GM21528 (cell line): Measurements from ENCODE around the gene IRF7.
"Not testable (repeated sequence)": the region's sequence is repeated elsewhere in the genome, so short reads cannot be mapped to it uniquely, and the experiment has no call there.

ENCODE experiments used
- ATAC-seq: cut with Tn5 transposase; IDR thresholded peaks from one replicate; pipeline ENCODE4 v1.9.1; 2021; ENCODE audit warnings: mild to moderate bottlenecking, moderate library complexity; ENCODE audit not compliant: unreplicated experiment, low FRiP score

IRF7 gene

DNA sequence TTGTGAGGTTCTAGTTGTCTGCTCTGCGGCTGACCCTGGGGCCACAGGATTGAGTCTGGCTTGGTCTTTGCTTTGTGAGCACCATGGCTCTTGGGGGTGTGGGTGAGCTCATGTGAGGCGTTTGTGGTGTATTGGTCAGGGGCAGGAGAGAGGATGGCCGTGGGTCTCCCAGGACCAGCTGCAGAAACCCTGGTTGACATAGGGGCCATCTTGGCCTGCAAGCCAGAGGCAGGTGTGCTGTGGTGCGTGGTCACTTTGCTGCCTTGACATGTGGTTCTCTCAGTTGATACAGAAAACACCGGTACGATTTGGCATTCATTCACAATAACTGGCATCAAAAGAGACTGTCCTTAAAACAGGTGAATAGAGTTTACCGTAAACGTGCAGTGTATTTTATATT is 28.2 kb downstream of the IRF7 start:
- ATAC-seq = no peak

DNA sequence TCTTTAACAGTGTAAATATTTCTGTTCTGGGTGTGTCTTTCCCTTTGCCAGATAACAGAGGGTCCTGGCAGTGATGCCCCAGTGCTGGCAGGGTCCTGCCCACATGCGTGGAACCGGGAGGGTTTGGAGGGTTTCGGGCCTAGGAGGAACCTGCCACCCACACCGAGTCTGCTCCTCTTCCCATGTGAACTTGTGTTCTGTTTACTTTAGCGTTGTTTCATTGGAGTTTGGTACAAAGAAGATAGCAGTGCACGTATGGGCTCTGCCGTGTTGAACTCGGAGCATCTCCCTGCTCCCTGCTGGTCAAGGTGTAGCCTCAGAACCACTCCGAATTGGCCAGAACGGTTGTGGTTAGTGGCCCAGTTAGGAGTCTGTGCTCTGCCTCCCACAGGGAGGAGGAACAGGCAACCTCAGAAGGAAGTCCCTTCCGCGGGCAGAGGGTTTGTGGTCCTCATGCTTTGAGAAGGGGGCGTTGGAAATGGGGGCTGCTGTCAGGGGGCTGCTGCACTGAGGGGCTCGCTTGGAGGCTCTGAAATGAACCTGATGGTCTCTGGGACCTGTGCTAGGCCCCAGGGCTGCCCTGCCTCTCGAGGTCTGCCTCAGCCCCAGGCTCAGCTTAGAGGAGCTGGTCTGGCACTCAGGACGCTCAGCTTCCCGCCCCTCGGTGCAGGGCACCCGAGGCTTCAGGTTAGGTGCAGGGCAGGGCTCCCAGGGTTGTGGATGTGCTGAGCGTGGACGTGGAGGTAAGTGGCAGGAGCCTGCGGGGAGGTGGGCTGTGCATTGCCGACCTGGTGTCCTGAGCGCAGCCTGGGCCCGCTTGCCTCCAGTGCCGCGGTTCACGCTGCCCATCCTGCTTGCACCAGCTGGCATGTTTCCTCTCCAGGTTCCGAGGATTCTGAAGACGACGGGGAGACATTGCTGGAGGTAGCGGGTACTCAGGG is 29.1 kb downstream of the IRF7 start:
- ATAC-seq = no peak

DNA sequence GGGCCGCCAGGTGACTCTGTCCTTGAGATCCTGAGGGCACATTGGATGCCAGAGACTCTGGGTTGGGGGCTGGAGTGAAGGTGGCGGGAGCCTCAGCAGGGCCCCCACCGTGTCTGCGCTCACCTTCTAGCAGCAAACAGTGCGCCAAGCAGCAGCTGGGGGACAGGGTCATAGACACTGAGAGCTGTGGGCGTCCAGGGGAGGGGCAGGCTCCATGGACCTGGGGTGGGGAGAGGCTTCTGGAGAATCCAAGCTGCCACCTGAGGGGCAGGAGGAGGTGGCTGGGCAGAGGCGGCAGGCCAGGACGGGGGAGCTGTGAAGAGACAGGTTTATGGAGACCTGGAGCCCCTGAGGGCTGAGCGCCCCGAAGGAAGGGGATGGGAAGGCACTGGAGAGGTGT is 31.5 kb downstream of the IRF7 start:
- ATAC-seq = no peak

DNA sequence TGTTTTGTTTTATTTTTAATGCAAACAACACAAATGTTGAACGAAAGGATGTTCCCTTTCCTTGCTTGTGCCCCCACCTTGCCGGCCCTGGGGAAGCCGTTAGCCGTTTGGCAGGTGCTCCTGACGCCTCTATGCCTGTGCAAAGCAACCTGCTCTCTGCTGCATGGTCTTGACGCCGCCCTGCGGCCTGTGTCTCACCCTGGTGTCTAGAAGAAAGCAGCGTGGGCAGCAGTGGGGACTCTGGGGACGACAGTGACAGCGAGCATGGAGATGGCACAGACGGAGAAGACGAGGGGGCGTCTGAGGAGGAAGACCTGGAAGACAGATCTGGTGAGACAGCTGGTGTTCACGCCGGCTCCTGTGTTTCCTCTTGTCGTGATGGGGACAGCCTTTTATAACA is 34.0 kb downstream of the IRF7 start:
- ATAC-seq = no peak

DNA sequence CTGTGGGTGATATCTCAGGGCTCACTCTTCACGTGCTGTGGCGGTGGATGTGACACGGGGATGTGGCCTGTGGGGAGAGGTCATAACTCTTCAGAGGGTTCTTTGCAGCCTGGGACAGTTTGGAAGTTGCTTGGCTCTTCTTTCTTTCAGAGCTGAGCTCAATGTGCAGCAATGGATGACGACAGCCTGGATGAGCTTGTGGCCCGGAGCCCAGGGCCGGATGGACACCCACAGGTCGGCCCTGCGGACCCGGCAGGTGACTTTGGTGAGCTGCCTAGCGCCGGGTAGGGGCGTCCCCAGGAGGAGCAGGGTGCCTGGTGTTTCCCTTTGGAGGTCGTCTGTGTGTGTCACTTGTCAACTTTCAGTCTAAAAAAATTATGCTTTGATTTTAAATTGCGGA is 34.4 kb downstream of the IRF7 start:
- no peak for ATAC-seq

DNA sequence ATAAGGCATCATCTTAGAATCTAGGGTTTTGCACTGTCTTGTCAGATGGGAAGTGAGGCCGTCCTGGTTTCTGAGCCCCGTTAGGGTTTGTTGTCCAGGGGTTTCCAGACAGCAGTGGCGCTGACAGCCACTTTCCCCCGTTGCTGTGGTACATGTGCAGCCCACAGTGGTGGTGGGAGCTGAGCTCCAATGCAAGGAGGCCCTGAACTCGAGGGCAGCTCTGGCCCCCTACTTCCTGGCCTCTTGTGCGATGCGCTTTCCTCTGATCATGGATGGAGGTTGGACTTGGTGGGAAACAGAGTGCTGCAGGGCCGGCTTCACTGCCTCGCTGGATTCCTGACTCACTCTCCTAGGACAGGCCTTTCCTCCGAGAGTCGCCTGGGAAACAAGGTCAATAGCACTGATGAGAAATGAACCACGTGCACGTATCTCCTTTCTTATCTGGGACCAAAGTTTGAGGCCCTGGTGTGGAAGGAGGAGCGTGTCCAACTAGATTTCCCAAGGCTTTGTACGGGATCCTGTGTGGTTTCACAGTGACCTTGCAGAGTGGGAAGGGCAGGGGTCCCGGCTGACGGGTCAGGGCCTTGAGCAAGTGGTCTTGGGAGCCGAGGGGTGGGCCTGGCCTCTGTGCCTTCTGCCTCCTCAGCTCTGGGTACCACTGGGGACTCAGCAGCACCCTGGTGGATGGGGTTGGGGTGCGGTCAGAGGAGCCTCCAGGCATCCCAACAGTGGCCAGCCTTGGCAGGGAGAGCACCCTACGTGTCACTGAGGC is 35.7 kb downstream of the IRF7 start:
- ATAC-seq = no peak

DNA sequence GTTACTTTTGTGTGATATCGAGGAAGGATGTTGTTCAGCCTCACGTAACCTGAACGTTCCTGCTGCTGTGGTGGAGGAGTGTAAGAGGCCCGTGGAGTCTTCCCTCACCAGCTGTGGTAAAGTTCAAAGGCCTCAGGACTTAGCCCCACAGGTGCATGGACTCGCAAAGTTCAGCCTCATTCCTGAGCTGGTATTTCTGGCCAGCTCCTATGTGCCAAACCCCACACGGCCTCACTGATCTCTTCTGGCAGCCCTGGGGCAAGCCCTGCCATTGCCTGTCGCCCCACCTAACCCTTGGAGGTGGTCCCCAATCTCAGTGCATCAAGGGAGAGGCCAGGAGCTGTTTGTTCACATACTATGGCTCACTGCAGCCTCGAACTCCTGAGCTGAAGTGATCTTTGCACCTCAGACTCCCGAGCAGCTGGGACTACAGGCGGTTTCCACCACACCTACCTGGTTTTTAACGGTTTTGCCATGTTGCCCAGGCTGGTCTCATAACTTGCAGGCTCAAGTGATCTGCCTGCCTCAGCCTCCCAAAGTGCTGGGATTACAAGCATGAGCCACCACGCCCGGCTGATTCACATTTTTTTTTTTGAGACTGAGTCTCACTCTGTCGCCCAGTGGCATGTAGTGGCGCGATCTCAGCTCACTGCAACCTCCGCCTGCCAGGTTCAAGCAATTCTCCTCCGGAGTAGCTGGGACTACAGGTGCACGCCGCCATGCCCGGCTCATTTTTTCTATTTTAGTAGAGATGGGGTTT is 37.3 kb downstream of the IRF7 start:
- ATAC-seq = no peak

DNA sequence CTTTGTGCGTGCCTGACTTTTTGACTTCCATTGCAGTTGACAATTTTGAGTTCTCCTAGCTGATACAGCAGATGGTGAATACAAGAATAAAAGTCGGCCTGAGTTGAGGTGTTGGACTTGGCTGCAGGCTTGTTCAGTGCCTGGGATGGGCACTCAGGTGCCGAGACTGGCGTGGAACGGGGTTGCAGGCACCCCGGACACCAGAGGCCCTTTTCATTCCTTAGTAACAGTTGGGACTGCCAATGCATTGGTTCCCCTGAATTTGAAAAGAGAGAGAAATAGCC is 38.2 kb downstream of the IRF7 start:
- ATAC-seq = no peak

DNA sequence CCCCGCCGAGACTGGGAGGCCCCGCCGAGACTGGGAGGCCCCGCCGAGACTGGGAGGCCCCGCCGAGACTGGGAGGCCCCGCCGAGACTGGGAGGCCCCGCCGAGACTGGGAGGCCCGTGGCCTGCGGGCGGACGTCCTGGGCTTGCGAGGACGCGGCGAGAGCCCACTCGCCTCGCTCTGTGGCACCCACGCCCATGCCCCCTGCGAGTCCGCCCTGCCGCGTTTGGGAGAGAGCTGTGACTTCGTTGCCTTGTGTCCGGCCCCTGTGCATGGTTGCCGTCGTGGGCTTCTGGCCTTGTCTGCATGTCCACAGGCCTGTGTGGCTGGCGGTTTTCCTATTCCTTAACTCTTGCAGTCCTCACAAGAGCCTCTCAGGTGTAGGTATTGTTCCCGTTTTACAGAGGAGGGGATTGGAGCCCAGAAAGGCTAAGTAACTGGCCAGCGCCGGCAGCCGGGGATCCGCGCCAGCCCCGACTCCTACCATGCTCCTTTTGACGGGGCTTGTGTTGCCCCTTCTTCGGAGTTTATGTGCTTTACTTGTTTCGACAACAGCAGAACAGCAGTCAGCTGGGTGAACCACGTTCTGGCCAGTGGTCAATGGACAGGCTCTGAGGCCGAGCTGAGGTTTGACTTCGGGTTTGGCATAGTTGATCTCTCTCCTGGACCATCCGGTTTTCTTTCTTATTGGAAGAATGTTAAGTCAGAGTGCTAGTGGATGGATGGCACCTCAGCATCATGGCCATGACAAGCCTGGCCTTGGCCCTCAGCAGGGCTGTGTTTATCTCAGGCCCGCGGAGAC is 38.7 kb downstream of the IRF7 start:
- ATAC-seq = no peak

DNA sequence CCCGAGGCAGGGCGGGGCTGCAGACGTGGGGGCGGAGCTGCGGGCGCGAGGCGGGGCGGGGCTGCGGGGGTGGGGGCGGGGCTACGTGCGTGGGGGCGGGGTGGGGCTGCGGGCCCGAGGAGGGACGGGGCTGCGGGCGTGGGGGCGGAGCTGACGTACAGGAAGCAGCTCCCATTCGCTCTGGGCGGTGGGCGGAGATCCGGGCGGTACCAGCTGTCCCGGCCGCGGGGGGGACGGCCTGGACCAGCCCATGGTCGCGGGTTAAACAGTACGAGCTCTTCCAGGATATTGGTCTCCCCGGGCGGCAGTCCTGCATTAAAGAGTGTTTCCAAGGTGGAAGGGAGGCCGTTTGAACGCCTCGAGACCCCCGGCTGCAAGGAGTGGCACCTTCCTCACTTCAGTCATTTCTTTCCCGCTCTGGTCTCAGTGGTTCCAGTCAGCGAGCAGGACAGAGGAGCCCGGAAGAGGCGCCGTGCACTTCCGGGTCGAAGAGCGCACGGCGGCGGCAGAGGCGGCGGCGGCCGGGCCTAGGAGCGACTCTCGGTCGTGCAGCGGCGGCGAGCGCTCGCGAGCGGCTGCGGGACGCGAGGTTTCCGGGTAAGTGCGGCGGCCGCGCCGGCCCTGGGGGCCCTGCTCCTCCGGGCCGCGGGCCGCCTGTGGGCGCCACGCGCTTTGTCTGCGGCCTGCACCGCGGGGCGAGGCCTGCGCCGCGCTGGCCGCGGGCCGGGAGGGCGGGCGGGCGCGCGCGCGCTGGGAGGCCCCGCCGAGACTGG is 39.6 kb downstream of the IRF7 start, which contains the start of gene PHRF1:
TSS of gene PHRF1 (plus strand) at position 475 of the 773 bp plus-strand sequence. CDS start 5,043 bp downstream, outside the sequence.
- ATAC-seq = peak; percentile 81

DNA sequence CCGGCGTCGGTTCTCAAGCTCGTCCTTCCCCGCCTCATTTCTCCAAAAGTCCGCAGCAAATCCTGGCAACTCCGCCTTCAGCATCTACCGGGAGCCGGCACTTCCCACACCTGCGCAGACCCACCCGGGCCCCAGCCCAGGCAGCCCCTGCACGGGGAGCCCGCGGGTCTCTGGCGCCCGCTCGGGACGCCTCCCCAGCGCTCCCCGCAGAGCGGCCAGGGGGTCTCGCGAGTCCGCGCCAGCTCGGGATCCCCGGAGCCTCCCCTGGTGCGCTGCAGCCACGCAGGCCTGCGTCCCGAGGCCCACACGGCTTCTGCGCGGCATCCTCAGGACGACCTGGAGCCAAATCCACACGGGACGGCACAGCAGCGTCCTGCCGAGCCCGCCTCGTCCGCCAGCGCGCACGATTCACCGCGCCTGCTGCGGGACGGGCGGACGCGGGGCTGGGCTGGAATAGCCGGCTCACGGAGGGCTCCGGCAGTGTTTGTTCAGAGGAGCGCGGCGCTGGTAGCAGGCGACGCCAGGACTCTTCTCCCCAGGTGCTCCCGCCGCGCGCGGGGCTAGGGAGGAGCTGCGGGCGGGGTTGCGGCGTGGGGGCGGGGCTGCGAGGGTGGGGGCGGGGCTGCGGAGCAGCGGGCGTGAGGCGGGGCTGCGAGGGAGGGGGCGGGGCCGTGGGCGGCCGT is 40.3 kb downstream of the IRF7 start:
- peak; percentile 30 for ATAC-seq

DNA sequence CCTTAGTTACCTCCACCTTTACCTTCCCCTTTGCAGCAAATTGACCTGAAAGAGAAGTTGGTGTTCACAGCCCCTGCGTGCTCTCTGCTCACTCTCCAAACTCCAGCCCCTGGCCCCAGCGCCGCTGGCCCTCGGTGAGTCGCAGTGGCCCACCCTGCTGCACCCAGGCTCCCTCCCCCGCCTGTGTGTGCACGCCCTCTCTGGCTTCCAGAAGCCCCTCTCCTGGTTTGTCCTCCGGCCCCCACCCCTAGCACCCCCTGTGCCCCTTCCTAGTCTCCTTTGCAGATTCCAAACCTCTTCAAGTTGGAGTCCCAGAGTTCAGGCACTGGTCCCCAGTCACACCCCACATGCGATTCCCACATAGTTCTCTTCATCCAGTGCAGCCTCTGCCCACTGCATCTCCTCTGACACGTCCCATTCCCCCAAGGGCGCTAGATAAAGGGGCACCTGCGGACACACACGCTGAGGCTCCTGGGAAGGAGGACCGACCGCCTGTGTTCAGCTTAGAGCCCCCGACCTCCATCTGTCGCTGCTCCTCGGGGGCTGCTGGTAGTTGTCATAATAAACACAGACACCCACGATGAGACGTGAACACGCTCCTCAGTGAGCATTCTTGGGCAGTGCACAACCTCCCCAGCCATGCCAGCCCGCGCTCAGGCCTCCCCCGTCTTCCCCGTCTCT is 41.0 kb downstream of the IRF7 start:
- ATAC-seq = peak; percentile 2

DNA sequence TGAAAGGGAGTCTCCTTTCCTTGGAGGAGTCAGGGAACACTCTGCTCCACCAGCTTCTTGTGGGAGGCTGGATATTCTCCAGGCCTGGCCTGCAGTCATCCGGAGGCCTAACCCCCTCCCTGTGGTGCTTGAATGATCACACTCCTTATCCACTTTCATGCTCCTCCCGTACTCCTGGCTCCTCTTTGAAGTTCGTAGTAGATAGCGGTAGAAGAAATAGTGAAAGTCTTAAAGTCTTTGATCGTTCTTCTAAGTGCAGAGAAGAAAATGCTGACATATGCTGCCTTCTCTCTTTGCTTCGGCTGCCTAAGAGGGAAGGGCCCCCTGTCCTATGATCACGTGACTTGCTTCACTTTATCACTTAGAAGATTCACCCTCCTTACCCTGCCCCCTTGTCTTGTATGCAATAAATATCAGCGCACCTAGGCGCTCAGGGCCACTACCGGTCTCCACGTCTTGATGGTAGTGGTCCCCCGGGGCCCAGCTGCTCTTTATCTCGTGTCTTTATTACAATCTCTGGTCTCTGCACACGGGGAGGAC is 41.6 kb downstream of the IRF7 start:
- ATAC-seq = not testable (repeated sequence)

DNA sequence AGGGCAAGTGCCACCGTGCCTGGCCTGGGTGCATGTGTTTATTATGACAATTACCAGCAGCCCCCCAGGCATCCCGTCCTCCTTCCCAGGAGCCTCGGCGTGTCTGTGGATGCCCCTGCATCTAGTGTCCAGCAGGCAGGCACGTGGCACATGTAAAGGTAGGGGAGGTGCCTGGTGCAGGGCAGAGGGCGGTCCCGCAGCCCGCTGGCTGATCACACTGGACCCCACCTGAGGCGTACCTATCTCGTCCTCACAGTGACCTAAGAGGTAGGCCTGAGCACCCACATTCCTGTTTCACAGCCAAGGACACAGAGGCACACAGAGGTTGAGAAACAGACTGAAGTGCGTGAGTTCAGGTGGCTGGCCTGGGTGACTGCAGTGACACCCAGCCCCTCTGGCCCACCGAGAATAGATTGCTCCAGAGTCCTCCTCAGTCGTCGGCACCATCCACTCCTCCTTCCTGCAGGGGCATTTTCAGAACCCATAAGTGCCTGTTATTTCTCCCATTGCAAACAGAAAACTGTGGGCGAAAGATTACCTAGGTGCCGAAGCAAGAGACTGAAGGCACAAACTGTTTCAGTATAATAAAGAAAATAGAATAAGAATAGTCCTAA is 42.5 kb downstream of the IRF7 start:
- ATAC-seq = no peak

DNA sequence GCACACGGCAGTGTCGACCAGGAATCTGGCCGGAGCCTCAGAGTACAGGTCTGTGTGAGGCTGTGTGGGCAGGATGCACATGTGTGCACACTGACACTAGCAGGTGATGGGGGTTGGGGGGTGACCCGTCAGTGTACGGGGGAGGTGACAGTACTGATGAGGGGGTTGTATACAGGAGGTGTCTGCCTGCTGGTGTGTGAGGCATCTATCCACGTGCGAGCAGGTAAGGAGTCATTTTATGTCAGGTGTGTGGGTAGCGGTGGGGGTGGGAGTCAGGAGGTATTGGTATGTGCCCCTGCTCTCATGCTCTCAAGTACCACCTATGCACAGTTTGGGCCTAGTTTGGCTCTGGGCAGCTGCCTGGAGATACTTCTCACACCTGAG is 44.0 kb downstream of the IRF7 start:
- ATAC-seq = no peak

DNA sequence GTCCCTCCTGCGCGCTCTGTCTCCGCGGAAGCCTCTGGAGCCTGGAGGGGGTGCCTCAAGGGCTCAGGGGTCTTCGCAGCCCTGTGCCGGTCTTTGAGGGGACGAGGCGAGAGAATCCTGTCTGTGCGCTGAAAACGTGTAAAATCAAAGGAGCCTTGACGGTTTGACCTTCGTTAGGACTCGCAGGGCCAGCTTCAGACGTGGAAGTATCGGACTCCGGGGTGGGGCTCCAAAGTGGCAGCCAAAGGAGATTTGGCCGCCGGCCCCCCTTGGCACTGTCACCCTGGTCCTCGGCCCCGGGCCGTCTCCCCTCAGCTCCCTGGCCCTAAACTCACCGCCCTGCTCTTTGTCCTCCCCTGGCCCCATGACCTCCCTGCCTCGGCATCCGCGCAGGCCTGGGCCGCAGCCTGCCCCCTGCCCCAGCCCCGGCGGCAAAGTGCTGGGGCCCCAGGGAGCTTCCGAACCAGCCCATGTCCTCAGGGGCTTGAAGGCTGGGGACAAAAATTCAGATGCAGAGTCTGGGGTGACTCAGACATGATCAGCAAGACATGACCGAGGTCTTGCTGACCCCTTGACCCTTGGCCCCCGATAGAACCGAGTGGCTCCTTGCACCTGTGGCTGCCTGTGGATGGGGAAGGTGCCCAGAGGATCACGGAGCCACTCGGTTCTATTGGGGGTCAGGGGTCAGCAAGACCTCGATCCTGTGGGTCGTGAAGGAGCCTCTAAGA is 46.4 kb downstream of the IRF7 start:
- ATAC-seq = no peak
